ENCODE measurements around the gene KIAA1671.
A peak's percentile ranks its signal among the peaks of the same experiment; 100 is the strongest.

KIAA1671 gene

DNA sequence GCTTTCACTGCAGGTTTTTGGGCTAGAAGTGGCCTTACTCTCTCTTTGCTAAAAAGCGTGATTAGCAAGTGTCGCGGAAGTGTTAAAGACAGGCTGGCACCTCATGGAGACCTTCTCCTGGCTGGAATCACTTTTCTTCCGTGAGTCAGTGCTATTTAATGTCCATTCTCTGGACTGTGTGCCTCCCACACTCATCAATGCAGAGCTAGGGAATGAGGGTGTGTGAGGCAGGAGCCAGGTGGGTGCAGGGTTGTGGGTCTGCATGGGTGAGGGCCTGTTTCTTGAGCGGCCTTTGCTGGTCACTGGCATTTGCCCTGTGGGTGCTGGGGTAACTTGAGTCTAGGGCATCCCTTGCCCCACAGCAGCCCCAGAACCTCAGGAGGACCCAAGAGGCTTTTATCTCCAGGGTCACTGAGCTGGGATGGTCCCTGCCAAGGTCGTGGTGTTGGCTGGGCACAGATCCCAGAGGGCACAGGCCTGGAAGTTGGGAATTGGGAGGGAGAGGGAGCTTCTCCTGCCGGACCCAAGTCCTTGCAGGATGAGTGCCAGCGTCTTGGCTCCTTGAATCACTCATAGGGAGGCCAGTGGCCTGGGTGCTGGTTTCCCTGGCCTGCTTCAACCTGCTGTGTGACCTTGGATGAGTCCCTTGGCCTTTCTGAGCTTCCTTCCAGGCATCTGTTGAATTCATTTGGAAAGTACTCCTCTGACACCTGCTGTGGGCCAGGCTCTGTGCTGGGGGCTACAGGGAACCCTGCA lies 30.0 kb downstream of the KIAA1671 start:
- no peak for ATAC-seq

DNA sequence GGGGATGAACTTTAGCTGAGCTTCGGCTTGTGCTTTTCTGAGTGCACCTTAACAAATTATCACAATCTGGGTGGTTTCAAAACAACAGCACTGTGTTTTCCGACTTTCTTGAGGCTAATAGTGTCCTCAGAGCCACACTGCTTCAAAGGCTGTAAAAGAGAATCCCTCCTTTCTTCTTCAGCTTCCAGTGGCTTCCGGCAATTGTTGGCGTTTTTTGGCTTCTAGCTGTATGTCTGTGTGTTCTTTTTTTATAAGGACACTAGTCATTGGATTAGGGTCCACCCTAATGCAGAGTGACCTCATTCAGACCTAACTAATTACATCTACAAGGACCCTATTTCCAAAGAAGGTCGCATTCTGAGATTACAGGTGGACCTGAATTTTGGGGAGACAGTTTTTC lies 30.6 kb downstream of the KIAA1671 start:
- ATAC-seq = no peak

DNA sequence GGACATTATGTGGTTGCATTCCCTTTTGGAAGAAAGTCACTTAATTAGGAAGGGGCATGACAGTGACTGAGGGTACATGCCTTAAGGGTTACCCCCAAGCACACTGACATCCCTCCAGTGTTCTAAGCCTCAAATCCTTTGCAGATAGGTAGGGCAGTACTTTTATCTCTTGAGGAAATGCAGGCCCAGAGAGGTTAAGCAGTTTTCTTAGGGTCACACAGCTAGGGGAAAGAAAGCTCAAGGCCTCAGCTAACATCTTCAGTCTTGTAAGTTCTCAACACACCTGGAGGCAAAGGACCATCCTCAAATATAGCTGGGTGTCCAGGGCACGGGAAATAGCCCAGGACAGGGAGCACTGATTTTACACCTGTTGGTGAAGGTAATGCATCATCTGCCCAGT lies 31.6 kb downstream of the KIAA1671 start:
- no peak for ATAC-seq

- ATAC-seq = no peak
Measured at GRCh38 chr22:24985826-24986214, 33.3 kb downstream of the KIAA1671 start.

DNA sequence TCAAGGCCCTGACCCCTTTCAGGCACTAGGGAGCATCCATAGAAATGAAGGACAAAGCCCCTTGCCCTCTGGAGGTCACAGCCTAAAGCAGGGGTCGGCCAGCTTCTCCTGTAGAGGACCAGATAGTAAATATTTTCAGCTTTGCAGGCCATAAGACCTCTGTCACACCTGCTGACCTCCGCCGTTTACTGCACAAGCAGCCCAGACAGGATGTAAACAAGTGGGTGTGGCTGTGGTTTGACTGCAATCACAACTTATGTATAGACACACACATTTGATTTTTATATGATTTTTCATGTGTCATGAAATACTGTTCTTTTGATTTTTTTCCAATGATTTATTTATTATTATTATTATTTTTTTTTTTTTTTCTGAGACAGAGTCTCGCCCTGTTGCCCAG lies 34.3 kb downstream of the KIAA1671 start:
- no peak for ATAC-seq

DNA sequence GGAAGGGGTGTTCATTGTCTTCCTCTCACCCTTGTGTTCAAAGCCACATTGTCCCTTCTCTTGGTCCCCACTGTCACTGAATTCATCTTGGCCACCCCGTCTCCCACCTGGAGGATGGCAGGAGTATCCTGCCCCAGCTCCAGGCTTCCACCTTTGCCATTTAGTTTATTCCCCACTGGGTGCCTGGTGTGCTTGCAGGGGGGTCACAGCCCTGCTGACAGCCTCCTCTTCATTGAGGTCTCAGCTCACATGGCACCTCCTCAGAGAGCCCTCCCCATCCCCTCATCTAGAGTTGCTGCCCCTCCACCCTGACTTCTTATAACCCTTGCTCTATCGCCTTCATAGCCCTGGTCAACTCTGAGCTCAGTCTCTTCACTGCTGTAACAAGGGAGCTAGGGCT lies 36.6 kb downstream of the KIAA1671 start:
- no peak for ATAC-seq

GRCh38 chr22:24989541-24989951 lies 37.0 kb downstream of the KIAA1671 start:
- ATAC-seq = no peak

DNA sequence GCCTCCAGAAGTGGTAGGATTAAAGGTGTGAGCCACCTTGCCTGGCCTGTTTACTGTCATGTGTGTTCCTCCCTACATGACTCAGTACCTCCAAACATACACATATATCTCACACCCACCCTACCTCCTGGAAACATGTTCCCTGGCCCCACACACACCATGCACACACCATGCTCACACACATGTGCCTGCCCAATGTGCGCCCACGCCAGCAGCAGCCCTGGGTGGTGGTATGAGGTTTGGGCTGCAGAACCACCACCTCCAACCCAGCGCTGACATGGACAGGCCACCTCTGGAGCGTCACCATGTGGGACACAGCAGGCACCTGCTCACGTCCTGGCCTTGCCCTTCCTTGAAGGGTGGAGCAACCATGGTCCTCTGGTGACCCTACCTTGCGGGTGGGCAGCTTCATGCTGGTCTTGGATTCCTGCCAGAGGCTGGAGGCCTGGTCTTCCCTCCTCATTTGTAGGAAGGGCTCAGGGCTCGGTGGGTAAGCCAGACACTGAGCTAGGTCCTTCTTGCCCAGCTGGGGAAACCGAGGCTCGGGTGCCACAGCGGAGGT lies 37.9 kb downstream of the KIAA1671 start:
- ATAC-seq = no peak

DNA sequence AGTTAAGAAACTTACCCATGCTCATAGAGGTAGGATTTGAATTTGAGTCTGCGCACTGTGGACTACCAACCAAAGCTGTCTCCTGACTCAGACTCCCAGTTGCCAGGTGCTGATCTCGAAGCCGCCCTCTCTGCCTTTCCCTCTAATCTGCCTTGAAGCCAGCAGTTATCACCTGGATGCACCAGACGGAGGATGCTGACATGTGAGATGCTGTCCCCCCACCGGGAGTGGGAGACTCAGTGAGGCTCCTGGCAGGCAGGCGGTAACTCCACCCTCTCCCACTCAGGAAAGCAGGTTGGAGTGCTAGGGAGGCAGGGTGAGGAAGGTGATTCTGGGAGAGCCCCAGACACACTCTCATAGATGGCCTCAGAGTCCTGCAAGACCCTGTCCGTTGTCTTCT lies 40.4 kb downstream of the KIAA1671 start:
- no peak for ATAC-seq

GRCh38 chr22:24994070-24994763 lies 41.7 kb downstream of the KIAA1671 start:
- peak; percentile 79 to 91 for ATAC-seq

DNA sequence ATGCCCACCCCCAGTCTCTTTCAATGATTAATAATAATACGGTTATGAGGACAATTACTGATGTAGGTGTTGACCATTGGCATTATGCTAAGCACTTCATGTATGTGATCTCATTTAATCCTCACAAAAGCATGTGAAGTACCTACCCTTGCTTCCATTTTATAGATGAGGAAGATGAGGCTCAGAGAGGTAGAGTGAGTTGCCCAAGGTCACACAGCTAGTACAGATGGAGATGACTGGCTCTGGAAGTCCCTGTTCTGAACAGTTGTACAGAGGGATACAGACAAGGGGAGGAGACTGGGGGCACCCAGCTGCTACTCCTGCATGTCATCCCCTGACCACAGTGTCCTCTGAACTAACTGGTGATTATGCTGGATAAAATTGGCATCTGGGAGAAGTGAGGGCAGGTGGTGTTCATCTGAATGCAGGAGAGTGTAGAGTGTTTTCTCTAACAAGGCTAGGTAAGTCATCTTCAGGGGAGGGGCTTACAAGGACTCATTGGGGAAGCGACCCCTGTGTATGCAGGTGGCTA lies 43.2 kb downstream of the KIAA1671 start:
- no peak for ATAC-seq

- ATAC-seq = no peak
Measured at GRCh38 chr22:24996420-24996952, 44.0 kb downstream of the KIAA1671 start.

GRCh38 chr22:24997023-24997422 lies 44.5 kb downstream of the KIAA1671 start:
- ATAC-seq = no peak

GRCh38 chr22:25000686-25001085 lies 48.2 kb downstream of the KIAA1671 start:
- no peak for ATAC-seq

DNA sequence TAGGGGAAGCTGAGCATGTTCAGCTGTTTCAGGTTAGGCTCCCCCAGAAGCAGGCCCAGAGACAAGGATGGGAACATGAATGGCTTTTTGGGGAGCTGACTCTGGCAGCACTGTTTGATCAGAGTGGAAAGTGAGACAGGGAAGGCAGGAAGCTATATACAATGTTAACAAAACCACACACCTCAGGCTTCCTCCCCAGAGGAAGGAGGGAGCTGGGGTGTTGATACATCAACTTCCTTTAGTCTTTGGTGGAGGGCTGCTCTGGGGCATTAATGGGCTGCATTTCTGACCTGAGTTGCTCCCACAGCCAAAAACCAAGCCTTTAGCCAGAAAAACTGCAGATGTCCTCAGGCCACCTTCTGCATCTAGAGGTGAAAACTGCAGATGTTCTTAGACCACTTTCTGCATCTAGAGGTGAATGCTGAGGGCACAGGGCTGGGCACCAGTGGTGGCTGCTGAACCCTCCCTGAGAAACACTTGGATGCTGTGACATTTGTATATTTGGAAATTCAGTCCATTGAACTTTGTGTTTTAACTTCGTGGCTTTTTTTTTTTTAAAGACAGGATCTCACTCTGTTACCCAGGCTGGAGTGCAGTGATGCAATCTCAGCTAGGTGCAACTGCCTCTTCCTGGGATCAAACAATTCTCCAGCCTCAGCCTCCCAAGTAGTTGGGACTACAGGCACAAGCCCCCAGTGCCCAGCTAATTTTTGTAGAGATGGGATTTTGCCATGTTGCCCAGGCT lies 49.9 kb downstream of the KIAA1671 start:
- ATAC-seq = no peak

GRCh38 chr22:25006354-25006753 lies 53.8 kb downstream of the KIAA1671 start:
- ATAC-seq = no peak

DNA sequence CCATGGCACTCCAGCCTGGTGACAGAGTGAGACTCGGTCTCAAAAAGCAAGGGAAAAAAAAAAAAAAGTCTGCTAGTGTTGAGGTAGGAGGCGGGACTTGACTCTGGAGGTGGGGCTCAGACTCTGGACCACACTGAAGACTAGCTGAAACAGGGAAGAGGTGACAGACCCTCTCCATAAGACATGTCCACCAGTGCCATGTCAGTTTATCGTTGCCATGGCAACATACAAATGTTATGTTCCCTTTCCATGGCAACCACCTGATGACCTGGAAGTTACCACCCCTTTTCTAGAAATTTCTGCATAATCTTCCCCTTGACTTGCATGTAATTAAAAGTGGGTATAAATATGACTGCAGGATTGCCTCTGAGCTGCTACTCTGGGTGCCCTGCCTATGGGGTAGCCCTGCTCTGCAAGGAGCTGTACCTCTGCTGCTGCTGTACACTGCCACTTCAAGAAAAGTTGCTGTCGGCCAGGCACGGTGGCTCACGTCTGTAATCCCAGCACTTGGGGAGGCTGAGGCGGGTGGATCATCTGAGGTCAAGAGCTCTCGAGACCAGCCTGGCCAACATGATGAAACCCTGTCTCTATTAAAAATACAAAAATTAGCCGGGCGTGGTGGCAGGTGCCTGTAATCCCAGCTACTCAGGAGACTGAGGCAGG lies 55.1 kb downstream of the KIAA1671 start:
- no peak for ATAC-seq

DNA sequence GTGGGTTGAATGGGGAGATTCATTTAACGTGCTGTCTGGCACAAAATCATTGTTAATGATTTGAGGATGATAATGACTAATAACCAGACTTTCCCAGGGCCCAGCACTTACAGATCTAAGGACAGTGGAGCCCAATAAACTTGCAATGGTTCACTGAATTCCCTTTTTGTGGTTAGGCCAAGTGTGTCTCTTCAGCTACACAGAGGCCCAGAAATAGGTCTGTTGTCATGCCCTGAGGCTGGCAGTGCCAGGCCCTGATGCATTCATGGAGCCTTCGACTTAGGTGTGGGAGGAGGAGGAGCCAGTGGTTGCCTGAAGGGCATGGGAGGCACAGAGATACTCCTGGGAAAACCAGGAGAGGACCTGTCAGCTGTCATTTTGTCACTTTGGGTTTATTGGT lies 56.1 kb downstream of the KIAA1671 start:
- no peak for ATAC-seq

DNA sequence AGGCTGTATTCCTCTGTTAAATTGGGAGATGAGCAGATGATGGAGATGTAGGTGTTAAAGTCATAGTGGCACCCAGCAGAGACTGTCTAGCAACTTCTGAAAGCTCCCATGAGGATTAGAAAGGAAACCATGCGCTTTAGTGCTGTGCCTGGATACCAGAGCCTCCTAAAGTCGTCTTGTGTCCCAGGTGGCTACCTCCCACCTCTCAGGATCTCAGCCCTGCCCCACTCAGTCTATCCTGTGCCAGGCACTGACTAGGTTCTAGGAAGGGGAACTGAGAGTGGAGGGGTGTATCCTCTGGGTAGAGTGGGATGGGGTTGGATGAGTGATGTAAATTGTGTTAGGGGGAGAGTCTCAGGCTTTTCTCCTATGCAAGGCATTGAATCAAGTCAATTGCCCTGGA lies 60.2 kb downstream of the KIAA1671 start:
- no peak for ATAC-seq

GRCh38 chr22:25013607-25014006 lies 61.1 kb downstream of the KIAA1671 start:
- ATAC-seq = no peak

DNA sequence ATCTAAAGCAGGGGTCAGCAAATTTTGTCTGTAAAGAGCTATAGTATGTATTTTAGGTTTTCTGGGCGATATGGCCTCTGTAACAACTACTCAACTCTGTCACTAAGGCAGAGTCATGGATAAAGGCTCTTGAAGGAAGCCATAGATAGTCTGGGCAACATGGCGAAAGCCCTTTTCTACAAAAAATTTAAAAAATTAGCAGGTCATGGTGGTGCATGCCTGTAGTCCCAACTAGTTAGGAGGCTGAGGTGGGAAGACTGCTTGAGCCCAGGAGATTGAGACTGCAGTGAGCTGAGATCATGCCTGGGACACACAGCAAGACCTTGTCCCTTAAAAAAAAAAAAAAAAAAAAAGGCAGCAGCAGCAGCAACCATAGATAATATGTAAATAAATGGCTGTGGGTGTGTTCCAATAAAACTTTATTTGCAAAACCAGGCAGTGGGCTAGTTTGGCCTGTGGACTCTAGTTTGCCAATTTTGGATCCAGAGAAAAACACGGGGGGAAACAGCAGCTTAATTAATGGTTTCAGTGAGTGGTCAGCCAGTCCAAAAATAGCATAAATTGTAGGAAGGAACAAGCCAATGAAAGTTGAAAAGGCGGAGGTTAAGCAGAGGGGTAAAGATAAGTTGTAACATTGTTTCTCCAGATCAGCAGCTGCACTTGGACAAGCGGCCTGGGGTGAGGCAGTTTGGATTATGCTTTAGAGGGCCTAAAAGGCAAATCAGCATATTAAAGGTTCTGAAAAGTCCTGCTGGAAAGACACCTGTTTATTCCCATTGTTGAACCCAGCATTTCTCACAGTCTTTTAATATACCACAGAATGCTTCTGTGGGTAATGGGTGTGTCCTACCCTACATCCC lies 62.6 kb downstream of the KIAA1671 start:
- ATAC-seq = no peak
